Naive B cell (primary cell): ENCODE data around the gene ABTB2. TPM values are rescaled to one million over a fixed set of nuclear protein-coding genes. Genes with fewer than 3 reads are reported as not detected.

Experiments
- ATAC-seq, 2 donors: fragments of 150-1000 bp; cut with Tn5 transposase; 2 replicates each; pipeline ENCODE4 v1.10.0; 2021; ENCODE audit warnings: low read depth in 2 of 2, mild to moderate bottlenecking in 2 of 2, moderate library complexity in 2 of 2
- DNase-seq: peaks from one replicate; pipeline ENCODE4 v3.0.0; 2022
- H3K27ac Mint-ChIP-seq, 6 donors: one replicate each; pipeline ENCODE4 v1.8.0; 2020 to 2022; ENCODE audit warnings: mild to moderate bottlenecking in 6 of 6, mixed read lengths in 6 of 6, moderate library complexity in 5 of 6, inconsistent platforms in 2 of 6
- H3K27me3 Mint-ChIP-seq, 3 donors: one replicate each; pipeline ENCODE4 v1.8.0; 2021 to 2022; ENCODE audit warnings: mixed read lengths in 3 of 3, mild to moderate bottlenecking in 1 of 3
- H3K36me3 Mint-ChIP-seq, 2 donors: one replicate each; pipeline ENCODE4 v1.8.0; 2020 to 2022; ENCODE audit warnings: mixed read lengths in 2 of 2, inconsistent platforms in 1 of 2, mild to moderate bottlenecking in 1 of 2
- H3K4me1 Mint-ChIP-seq, 3 donors: one replicate each; pipeline ENCODE4 v1.8.0; 2020 to 2022; ENCODE audit warnings: mixed read lengths in 3 of 3, inconsistent platforms in 1 of 3, mild to moderate bottlenecking in 1 of 3, moderate library complexity in 1 of 3
- H3K4me3 Mint-ChIP-seq, 8 donors: one replicate each; pipeline ENCODE4 v1.8.0; 2020 to 2022; ENCODE audit warnings: mild to moderate bottlenecking in 8 of 8, mixed read lengths in 8 of 8, moderate library complexity in 8 of 8, inconsistent platforms in 2 of 8
- H3K9me3 Mint-ChIP-seq, 7 donors: one replicate each; pipeline ENCODE4 v1.8.0; 2020 to 2022; ENCODE audit warnings: mixed read lengths in 7 of 7, mild to moderate bottlenecking in 5 of 7, inconsistent platforms in 2 of 7, moderate library complexity in 1 of 7
- polyA plus RNA-seq, 6 donors: library from polyadenylated mRNA; unstranded; fragments of 300-500 nt; fragmentation: Illumina TruSeq; gene quantifications; one replicate each; pipeline ENCODE4 v1.2.3, GENCODE V29; 2021; ENCODE audit warnings: low read depth in 6 of 6

Gene ABTB2
- polyA plus RNA-seq, 6 donors from 2014 or later, result 0.05 to 0.34 (median 0.27) TPM; not detected in 3

DNA sequence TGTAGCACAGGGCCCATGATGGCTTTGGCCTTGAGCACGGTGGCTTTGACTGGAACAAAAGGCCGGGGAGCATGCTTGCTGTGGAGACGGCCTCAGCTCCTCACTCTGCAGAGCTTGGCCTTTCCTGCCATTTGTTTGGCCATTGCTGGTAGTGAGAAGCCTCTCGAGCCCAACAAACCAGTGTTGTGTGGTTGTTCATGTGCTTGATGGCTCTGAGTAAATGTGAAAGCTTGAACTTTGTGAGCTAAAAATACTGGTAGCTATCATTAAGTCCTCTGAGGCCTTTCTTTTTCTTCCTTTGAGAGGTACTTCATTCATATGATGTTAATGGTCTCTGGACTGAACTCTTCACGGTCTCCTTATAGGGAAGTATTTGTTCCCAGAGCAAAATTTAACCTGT lies 212.7 kb downstream of the ABTB2 start:
- H3K36me3 Mint-ChIP-seq, result peaks cover 34 to 37% of the 10 kb centered on the region in 2 donors
- DNase-seq (no peak), ATAC-seq (no peak)
- H3K9me3 Mint-ChIP-seq, result no peaks in the 10 kb centered on the region
- H3K4me3 Mint-ChIP-seq, result no peak overlapping the region
- peak overlapping the region in 4 of 6 donors; percentile 75 to 93 (median 90) for H3K27ac Mint-ChIP-seq
- H3K27me3 Mint-ChIP-seq, result no peaks in the 10 kb centered on the region
- peaks cover 0 to 20% (median 18%) of the 10 kb centered on the region in 3 donors for H3K4me1 Mint-ChIP-seq

DNA sequence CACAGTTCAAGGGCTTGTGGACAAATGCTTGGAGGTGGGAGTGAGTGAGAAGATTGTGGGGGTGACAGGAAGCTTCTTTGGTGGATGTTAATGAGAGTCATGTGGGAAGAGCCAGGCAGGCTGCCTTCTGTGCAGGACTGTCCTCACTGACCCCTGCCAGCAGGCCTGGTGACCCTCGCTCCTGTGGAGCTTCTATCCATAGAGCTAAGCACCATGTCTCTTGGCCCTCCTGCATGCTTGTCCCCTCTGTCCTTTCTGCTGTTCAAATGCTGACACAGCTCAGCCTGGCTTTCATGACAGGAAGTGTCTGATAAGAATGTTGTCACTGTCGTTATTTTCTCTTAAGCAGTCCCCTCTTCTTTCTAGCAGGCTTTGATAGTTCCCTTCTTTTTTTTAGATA lies 214.8 kb downstream of the ABTB2 start:
- no peaks in the 10 kb centered on the region for H3K27me3 Mint-ChIP-seq
- H3K4me1 Mint-ChIP-seq, result peaks cover 3 to 20% (median 18%) of the 10 kb centered on the region in 3 donors
- H3K9me3 Mint-ChIP-seq, result no peaks in the 10 kb centered on the region
- no peak for ATAC-seq
- H3K36me3 Mint-ChIP-seq, result peaks cover 30 to 50% of the 10 kb centered on the region in 2 donors
- H3K4me3 Mint-ChIP-seq, result no peak overlapping the region
- no peak for DNase-seq
- peak overlapping the region in 3 of 6 donors; percentile 49 to 80 (median 49) for H3K27ac Mint-ChIP-seq

DNA sequence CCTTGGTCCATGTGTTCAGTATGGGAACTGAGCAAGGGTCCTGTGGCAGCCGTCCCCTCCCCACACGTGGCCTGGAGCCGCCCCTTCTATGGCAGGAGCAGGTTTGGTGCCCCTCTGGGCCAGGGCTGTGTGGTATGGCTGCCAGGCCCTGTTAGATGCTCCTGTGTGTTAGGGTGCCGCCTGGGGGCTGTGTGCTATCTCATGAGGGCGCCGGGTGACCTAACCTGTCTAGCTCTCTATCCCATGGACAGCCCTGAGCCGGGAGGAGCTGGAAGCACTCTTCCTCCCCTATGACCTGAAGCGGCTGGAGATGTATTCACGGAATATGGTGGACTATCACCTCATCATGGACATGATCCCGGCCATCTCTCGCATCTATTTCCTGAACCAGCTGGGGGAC lies 217.7 kb downstream of the ABTB2 start:
- Mint-ChIP-seq H3K4me3 (no peak overlapping the region), H3K27ac (no peak overlapping the region), H3K9me3 (no peaks in the 10 kb centered on the region), H3K4me1 (peaks cover 0 to 9% (median 3%) of the 10 kb centered on the region in 3 donors), H3K27me3 (no peaks in the 10 kb centered on the region), H3K36me3 (peaks cover 38 to 53% of the 10 kb centered on the region in 2 donors)
- DNase-seq (no peak), ATAC-seq (no peak)

DNA sequence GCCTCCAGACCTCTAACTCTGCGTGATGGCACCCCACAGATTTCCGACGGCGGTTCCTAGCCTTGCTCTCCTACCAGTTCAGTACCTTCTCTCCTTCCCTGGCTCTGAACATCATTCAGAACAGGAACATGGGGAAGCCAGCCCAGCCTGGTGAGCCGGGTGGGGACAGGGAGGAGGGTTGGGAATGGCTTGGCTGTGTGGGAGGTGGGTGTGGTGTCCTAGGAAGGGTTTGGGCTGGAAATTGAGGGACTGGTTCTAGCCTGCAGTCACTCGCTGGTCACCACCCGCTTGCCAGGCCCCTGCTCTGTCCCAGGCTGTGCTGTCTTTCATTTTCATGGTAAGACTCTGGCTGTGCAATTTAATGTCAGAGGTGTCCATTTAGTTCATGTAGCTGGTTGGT lies 218.5 kb downstream of the ABTB2 start:
- no peak for ATAC-seq
- H3K36me3 Mint-ChIP-seq, result peaks cover 38 to 53% of the 10 kb centered on the region in 2 donors

DNA sequence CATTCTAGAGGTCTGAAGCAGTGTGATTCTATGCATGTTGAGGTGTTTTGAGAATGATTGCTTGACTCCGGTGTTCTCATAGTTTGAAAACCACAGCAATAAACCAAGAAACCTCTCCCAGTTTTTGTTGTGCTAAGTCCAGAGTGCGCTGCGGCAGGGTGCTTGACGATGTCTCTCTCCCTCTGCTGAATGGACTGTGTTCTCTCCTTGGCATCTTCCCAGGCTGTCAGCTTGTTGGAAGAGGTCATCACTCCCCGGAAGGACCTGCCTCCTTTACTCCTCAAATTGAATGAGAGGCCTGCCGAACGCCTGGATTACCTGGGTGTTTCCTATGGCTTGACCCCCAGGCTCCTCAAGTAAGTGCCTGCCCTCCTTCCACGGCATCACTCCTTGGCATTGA lies 221.4 kb downstream of the ABTB2 start:
- no peak for ATAC-seq
- no peaks in the 10 kb centered on the region for H3K27me3 Mint-ChIP-seq
- no peak for DNase-seq
- H3K9me3 Mint-ChIP-seq, result no peaks in the 10 kb centered on the region
- H3K4me3 Mint-ChIP-seq, result no peak overlapping the region
- H3K4me1 Mint-ChIP-seq, result peaks cover 0 to 9% (median 0%) of the 10 kb centered on the region in 3 donors
- H3K36me3 Mint-ChIP-seq, result peaks cover 29 to 46% of the 10 kb centered on the region in 2 donors
- peak overlapping the region in 2 of 6 donors; percentile 38 to 94 for H3K27ac Mint-ChIP-seq

More for the DNA sequence above, 218.5 kb downstream of the ABTB2 start:
- Mint-ChIP-seq H3K27ac (peak overlapping the region in 2 of 6 donors; percentile 15 to 37), H3K27me3 (no peaks in the 10 kb centered on the region), H3K4me1 (peaks cover 0 to 9% (median 0%) of the 10 kb centered on the region in 3 donors), H3K4me3 (no peak overlapping the region), H3K9me3 (no peaks in the 10 kb centered on the region)
- no peak for DNase-seq

DNA sequence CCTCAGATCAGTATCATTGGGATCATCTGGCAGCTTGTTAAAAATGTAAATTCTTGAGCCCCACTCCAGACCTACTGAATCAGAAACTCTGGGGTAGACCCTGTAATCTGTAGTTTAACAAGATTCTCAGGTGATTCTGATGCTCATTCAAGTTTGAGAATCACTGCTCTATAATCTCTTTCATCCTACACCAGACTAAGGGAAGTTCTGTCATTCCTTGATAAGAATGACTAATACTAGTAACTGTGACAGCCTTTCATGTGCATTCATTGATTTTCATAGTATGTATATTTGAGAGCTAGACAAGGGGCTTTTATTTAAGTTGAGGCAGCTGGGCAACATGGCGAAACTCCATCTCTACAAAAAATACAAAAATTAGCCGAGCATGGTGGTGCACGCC lies 222.4 kb downstream of the ABTB2 start:
- Mint-ChIP-seq H3K9me3 (no peaks in the 10 kb centered on the region), H3K27me3 (no peaks in the 10 kb centered on the region), H3K27ac (no peak overlapping the region), H3K36me3 (peaks cover 27 to 42% of the 10 kb centered on the region in 2 donors), H3K4me1 (peaks cover 0 to 9% (median 0%) of the 10 kb centered on the region in 3 donors), H3K4me3 (no peak overlapping the region)
- DNase-seq (no peak), ATAC-seq (no peak)

DNA sequence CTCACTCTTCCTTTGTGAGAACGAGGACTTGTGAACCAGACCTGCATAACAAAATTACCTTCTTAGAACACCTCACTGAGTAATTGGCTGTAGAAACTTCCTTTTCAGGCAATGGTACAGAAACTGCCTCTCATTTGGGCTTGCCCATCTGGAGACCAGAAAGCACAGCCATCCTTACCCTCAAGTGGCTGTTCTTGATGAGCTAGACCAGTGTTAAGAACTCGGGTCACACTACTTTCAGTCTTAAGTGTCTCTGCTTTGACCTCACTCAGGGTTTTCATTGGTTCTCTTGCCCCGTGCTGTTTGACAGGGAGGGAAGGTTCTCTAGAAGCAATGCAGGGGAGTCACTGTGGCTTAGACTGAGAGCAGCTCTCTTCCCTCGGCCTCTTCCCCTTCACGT lies 223.0 kb downstream of the ABTB2 start:
- Mint-ChIP-seq H3K27ac (peak overlapping the region in 2 of 6 donors; percentile 36 to 37), H3K4me1 (peaks cover 0 to 9% (median 0%) of the 10 kb centered on the region in 3 donors), H3K27me3 (no peaks in the 10 kb centered on the region), H3K4me3 (no peak overlapping the region), H3K36me3 (peaks cover 27 to 42% of the 10 kb centered on the region in 2 donors), H3K9me3 (no peaks in the 10 kb centered on the region)
- no peak for DNase-seq
- ATAC-seq, result no peak

DNA sequence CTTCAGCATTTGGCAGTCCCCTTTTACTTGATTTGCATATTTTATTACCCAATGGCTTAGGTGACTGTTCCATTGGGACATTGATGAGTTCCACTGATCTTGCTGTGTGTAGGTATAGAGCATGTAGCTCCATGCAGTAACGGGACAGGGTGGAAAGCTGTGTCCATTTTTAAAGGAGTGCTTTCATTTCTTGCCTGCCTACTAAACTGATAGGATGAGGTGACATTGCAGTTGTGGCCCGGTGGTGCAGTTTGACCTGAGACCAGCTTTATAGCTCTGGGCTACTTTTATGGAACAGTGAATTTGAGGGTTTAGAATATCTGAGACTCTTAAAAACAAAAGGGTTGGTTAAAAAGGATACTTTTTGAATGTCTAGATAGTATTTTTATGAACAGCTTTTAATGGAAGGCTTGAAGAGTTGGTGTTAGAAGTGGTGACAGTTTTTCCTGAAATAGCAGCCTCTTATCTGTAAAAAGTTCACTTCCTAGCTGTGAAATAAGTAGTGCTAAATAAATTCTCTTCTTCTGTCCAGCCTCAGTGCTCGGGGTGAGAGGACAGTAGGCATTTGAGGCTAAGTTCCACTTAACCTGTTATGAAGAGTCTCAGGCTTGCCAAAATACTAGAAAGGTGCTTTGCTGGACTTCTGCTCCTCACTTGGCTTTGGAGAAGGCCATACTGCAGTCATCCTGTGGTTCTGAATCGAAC lies 225.4 kb downstream of the ABTB2 start:
- Mint-ChIP-seq H3K27ac (peak overlapping the region in 1 of 6 donors; percentile 53), H3K27me3 (no peaks in the 10 kb centered on the region), H3K4me1 (no peaks in the 10 kb centered on the region), H3K4me3 (no peak overlapping the region), H3K9me3 (no peaks in the 10 kb centered on the region), H3K36me3 (peaks cover 31 to 32% of the 10 kb centered on the region in 2 donors)
- ATAC-seq (no peak), DNase-seq (no peak)

DNA sequence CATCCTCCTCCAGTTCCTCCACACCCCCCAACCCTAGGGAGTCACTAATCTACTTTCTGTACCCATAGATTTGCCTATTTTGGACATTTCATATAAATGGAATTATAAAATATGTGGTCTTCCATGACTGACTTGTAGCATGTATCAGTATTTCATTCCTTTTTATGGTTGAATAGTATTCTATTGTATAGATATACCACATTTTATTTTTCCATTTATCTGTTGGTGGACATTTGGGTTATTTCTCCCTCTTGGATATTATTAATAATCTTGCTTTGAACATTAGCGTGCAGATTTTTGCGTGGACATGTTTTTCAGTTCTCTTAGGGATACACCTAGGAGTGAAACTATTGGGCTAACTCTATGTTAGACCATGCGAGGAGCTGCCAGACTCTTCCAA lies 229.0 kb downstream of the ABTB2 start:
- ATAC-seq, result no peak
- Mint-ChIP-seq H3K27me3 (no peaks in the 10 kb centered on the region), H3K27ac (no peak overlapping the region), H3K4me3 (no peak overlapping the region), H3K9me3 (no peaks in the 10 kb centered on the region), H3K36me3 (peaks cover 34 to 36% of the 10 kb centered on the region in 2 donors), H3K4me1 (no peaks in the 10 kb centered on the region)
- DNase-seq, result no peak

DNA sequence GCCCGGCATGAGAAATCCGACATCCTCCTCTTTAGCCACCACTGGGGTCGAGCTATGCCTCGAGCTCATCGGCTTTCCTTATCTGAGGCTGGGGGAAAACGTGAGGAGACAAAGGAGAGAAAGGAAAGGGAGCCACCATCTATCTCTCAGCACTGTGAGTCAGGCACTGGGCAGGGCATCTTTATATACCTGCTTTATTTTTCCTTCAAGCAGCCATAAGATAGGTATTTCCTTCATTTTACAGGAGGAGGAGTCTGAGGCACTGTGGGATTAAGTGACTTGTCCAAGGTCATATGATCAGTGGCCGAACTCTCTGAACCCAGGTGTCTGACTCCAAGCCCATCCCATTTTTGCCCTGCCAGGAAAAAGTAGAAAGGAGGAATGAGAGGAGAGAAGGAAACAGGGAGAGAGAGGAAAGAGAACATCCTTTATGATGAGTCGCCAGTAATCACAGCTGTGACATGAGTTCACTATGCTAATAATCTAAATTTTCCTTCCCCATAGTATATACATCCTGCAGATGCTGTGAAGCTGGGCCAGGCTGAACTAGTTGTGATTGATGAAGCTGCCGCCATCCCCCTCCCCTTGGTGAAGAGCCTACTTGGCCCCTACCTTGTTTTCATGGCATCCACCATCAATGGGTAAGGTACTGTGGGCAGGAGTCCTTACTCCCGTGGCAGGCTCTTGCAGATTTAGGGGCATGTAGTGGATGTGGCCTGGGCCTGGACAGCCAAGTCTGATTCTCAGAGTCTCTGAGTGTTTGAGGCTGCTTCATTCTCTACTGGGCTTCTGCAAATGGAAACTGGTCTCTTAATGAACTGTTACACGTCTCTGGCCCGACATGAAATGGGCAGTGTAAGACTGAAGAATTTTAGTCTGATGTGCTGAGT lies 230.6 kb downstream of the ABTB2 start:
- no peak for ATAC-seq
- no peaks in the 10 kb centered on the region for H3K9me3 Mint-ChIP-seq
- H3K36me3 Mint-ChIP-seq, result peaks cover 31 to 42% of the 10 kb centered on the region in 2 donors
- H3K4me1 Mint-ChIP-seq, result no peaks in the 10 kb centered on the region
- no peaks in the 10 kb centered on the region for H3K27me3 Mint-ChIP-seq
- no peak for DNase-seq
- H3K27ac Mint-ChIP-seq, result peak overlapping the region in 1 of 6 donors; percentile 35
- no peak overlapping the region for H3K4me3 Mint-ChIP-seq

DNA sequence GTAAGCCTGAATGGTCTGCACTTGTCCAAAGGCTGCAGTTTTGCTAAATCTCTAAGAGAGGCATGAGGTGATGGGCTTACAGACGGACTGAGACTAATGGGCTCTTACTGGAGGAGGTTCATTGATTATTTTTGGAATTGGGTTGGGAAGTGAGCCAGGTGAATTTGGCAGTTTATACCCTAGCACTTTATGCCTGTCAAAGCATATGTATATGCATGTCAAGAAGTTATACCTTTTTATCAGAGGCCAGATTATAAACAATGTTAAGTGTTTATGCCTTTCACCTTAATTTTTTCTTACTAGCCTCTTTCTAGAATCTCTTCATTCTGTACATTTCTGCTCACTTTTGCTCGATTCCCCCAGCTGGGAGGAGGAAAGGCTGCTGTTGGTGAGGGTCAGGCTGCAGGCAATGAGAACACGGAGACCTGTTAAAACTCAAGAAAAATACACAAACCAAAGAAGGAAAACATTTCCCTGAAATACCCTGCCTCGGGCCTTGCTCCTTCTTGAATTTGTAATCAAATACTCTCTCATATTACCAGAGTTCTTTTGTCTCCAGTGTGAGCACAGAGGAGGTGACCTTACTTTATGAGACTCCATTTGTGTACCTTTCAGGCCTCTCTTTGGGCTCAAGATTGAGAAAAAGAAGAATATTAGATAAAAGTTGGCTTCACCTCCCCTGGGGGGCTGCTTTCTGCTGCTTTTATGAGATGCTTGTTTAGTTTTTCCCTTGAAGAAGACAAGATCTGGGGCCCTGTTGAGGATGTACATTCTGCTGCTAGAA lies 232.7 kb downstream of the ABTB2 start:
- Mint-ChIP-seq H3K27me3 (no peaks in the 10 kb centered on the region), H3K9me3 (no peaks in the 10 kb centered on the region), H3K27ac (no peak overlapping the region), H3K36me3 (peaks cover 36 to 39% of the 10 kb centered on the region in 2 donors), H3K4me1 (no peaks in the 10 kb centered on the region), H3K4me3 (no peak overlapping the region)
- ATAC-seq (no peak), DNase-seq (no peak)

DNA sequence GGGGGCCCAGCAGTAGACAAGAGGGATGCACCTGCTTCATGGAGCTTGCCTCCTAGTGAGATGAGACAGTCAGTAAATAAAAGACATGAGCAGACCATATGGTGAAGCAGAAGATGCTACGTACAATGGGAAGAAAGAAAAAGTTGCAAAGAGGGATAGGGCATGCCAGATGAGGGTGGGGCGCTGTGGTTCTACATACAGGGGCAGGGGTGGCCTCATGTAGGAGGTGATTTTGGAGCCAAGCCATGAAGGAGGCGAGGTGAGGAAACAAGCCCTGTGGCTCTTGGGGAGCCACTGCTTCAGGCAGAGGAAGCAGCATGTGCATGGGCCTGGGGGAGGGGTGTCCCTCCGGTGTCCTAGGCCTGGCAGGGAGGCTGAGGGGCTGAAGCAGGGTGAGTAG lies 237.2 kb downstream of the ABTB2 start:
- Mint-ChIP-seq H3K27ac (peak overlapping the region in 4 of 6 donors; percentile 72 to 87 (median 80)), H3K36me3 (peaks cover 26 to 41% of the 10 kb centered on the region in 2 donors), H3K27me3 (no peaks in the 10 kb centered on the region), H3K4me3 (no peak overlapping the region), H3K9me3 (no peaks in the 10 kb centered on the region), H3K4me1 (peaks cover 0 to 3% (median 0%) of the 10 kb centered on the region in 3 donors)
- no peak for ATAC-seq
- DNase-seq, result no peak

DNA sequence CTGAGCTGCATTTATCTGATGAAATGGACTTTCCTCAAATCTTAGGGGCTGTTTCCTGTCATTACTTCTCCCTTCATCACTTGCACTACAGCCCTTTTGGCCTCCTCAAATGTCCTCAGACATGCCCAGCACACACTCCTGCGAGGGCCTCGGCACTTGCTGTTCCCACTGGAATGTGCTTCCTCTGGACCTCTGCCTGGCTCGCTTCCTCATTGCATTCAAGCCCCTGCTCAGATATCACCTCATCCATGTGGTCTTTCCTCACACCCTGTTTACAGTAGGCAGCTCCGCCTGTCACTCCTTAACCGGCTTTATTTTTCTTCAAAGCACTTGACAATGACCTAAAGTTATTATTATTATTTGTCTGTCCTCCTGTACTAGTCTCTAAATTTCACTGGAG lies 243.3 kb downstream of the ABTB2 start:
- Mint-ChIP-seq H3K9me3 (no peaks in the 10 kb centered on the region), H3K4me1 (peaks cover 5 to 12% (median 7%) of the 10 kb centered on the region in 3 donors), H3K27me3 (no peaks in the 10 kb centered on the region), H3K36me3 (peaks cover 35 to 64% of the 10 kb centered on the region in 2 donors), H3K4me3 (no peak overlapping the region), H3K27ac (peak overlapping the region in 2 of 6 donors; percentile 54 to 82)
- ATAC-seq (no peak), DNase-seq (no peak)
